SK-N-SH (cell line): Measurements from ENCODE around the gene IL17D.

Experiments used
- POLR2AphosphoS5 ChIP-seq: IDR thresholded peaks from 2 replicates; pipeline ENCODE4 v1.6.1; 2012; ENCODE audit warnings: low read depth, low read length
- RFX5 ChIP-seq: IDR thresholded peaks from 2 replicates; pipeline ENCODE4 v1.6.1; 2012; ENCODE audit warnings: mild to moderate bottlenecking, improper control_type of control experiment, low read length
- RXRA ChIP-seq: IDR thresholded peaks from 2 replicates; pipeline ENCODE4 v1.4.0; 2012; ENCODE audit warnings: low read depth, mild to moderate bottlenecking, borderline replicate concordance
- TEAD4 ChIP-seq: IDR thresholded peaks from 2 replicates; pipeline ENCODE4 v1.4.0; 2012; ENCODE audit warnings: mild to moderate bottlenecking, borderline replicate concordance; ENCODE audit not compliant: insufficient read depth
- YY1 ChIP-seq: IDR thresholded peaks from 2 replicates; pipeline ENCODE4 v1.4.0; 2012; ENCODE audit warnings: low read depth, mild to moderate bottlenecking
- ZBTB33 ChIP-seq: IDR thresholded peaks from 2 replicates; pipeline ENCODE4 v1.4.0; 2012; ENCODE audit warnings: low read depth, borderline replicate concordance

- TF ChIP-seq POLR2AphosphoS5 (no peak), ZBTB33 (no peak), RFX5 (no peak), RXRA (no peak), YY1 (no peak), TEAD4 (no peak)
Observed at GRCh38 chr13:20721058-20721453, 17.6 kb downstream of the IL17D start.
